Suppressor macrophage treated with lipopolysaccharide for 4 hours (primary cell): ENCODE measurements around the gene TBX1.

Source experiments
- DNase-seq: peaks from one replicate; pipeline ENCODE4 v3.0.0-alpha.2; 2020

The TBX1 gene

GRCh38 chr22:19760058-19760950 lies at the start of gene TBX1:
Gene TBX1 (plus strand): TSS chr22:19760778. CDS start chr22:19760844, 66 bp downstream.
- no peak for DNase-seq

- no peak for DNase-seq
Observed at GRCh38 chr22:19713245-19713644, 47.3 kb upstream of the TBX1 start.

GRCh38 chr22:19713650-19714311 lies 46.8 kb upstream of the TBX1 start:
- no peak for DNase-seq

GRCh38 chr22:19714312-19715187 lies 46.0 kb upstream of the TBX1 start, which contains the start of gene SEPTIN5:
Gene SEPTIN5 (plus strand): TSS chr22:19714503. CDS start chr22:19714589, 86 bp downstream.
- no peak for DNase-seq

- DNase-seq: no peak
Observed at GRCh38 chr22:19715188-19715930, 45.2 kb upstream of the TBX1 start.

- no peak for DNase-seq
Observed at GRCh38 chr22:19716041-19716828, 44.3 kb upstream of the TBX1 start.

- DNase-seq: no peak
Observed at GRCh38 chr22:19716829-19717105, 43.8 kb upstream of the TBX1 start.

- DNase-seq: no peak
Observed at GRCh38 chr22:19717181-19717580, 43.4 kb upstream of the TBX1 start.

GRCh38 chr22:19717691-19718455 lies 42.7 kb upstream of the TBX1 start:
- peak; percentile 86 for DNase-seq

GRCh38 chr22:19718456-19719049 lies 42.0 kb upstream of the TBX1 start:
- no peak for DNase-seq

GRCh38 chr22:19719050-19719482 lies 41.5 kb upstream of the TBX1 start:
- DNase-seq: no peak

GRCh38 chr22:19719488-19720021 lies 41.0 kb upstream of the TBX1 start:
- no peak for DNase-seq

- DNase-seq: no peak
Observed at GRCh38 chr22:19720150-19720827, 40.3 kb upstream of the TBX1 start.

- no peak for DNase-seq
Observed at GRCh38 chr22:19720999-19721329, 39.6 kb upstream of the TBX1 start.

GRCh38 chr22:19721330-19722177 lies 39.0 kb upstream of the TBX1 start:
- no peak for DNase-seq

- no peak for DNase-seq
Observed at GRCh38 chr22:19722178-19722981, 38.2 kb upstream of the TBX1 start.

- no peak for DNase-seq
Observed at GRCh38 chr22:19722982-19723231, 37.7 kb upstream of the TBX1 start.
